LNCaP clone FGC (cell line): ENCODE results near the gene MYH10.

Experiments used
- DNase-seq: peaks from one replicate; pipeline ENCODE4 v3.0.0-alpha.2; 2011; ENCODE audit warnings: low read depth
- H3K4me3 ChIP-seq: 2 replicates; pipeline ENCODE4 v1.5.1; 2011; ENCODE audit warnings: mild to moderate bottlenecking, low read depth, low read length, control low read depth
- TF ChIP-seq, protein P1 (sequence below): IDR thresholded peaks from 2 replicates; pipeline ENCODE4 v1.5.1; 2012; ENCODE audit warnings: mild to moderate bottlenecking; ENCODE audit not compliant: control insufficient read depth, insufficient read depth; ENCODE audit errors: extremely low read depth

Gene MYH10

DNA sequence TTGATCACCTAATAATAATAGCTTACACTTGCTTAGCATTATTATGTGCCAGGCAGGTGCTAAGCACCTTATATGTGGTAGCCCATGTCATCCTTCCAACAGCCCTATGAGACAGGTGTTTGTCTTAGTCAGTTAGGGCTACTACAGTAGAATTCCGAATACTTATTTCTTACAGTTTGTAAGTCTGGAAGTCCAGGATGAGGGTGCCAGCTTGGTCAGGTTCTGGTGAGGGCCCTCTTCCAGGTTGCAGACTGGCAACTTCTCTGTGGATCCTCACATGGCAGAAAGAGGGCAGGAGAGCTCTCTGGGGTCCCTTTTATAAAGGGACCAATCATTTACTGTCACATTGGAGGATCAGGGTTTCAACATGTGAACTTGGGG is 19.6 kb upstream of the MYH10 start:
- H3K4me3 ChIP-seq = no peak overlapping the region
- no peak for DNase-seq
- TF ChIP-seq, protein P1, sequence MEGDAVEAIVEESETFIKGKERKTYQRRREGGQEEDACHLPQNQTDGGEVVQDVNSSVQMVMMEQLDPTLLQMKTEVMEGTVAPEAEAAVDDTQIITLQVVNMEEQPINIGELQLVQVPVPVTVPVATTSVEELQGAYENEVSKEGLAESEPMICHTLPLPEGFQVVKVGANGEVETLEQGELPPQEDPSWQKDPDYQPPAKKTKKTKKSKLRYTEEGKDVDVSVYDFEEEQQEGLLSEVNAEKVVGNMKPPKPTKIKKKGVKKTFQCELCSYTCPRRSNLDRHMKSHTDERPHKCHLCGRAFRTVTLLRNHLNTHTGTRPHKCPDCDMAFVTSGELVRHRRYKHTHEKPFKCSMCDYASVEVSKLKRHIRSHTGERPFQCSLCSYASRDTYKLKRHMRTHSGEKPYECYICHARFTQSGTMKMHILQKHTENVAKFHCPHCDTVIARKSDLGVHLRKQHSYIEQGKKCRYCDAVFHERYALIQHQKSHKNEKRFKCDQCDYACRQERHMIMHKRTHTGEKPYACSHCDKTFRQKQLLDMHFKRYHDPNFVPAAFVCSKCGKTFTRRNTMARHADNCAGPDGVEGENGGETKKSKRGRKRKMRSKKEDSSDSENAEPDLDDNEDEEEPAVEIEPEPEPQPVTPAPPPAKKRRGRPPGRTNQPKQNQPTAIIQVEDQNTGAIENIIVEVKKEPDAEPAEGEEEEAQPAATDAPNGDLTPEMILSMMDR = no peak

DNA sequence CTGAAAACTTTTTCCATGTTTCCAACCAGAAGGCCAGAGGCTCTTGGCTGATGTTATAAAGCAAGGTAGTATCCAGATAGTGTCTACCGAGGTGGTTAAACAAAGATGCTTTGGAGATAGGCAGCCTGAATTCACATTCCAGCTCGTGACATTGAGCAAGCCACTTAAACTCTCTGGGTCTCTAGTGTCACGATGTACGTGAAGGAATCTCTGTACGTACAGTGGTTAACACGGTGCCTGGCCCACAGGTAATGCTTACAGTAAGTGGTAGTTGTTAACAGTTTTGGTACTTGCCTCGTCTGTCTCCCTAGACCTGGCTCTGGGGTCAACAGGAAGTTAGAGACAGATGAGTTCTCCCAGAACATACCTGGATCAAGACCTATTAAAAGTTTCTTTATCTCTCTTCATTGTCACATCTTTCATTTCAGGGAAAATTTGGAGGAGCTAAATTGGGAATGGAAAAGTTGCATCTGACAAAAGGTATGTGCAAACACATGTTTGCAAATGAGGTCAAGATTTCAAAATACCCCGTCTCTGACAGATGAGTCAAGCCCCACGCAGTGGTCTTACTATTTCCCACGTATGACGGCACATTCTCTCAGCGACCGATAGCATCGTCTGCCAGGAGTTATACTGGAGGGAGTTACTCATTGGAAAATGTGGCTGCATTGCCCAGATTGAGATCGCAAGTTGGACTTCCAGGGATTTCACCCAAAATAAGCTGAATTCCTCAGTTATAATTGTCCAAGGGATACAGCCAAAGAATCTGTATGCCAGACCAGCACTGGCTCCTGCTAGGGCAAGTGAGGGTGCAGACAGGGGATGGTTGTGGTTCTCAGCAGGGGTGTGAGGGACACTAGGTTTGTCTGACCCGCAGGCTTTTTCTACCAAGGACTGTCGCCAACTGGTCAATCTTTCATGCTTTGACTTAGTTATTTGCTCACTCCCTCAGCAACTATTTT is 18.9 kb upstream of the MYH10 start:
- H3K4me3 ChIP-seq = no peak overlapping the region
- TF ChIP-seq, protein P1 = no peak
- no peak for DNase-seq

DNA sequence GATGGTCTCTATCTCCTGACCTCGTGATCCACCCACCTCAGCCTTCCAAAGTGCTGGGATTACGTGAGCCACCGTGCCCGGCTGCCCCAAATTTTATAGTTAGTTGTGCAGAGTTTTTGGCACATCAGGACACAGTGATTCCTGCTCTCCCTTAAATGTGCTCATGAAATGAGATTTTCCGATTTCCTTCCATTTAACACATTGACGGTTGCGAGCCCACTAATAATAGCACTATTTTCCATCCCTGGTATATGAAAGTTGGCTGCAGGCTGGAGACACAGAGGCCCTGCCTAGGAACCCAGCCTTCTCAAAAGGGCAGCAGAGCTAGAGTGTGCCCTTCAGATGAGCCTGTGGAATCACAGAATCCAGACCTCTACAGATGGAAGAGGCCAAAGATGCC is 17.4 kb upstream of the MYH10 start:
- TF ChIP-seq, protein P1 = no peak
- no peak overlapping the region for H3K4me3 ChIP-seq
- DNase-seq = no peak

DNA sequence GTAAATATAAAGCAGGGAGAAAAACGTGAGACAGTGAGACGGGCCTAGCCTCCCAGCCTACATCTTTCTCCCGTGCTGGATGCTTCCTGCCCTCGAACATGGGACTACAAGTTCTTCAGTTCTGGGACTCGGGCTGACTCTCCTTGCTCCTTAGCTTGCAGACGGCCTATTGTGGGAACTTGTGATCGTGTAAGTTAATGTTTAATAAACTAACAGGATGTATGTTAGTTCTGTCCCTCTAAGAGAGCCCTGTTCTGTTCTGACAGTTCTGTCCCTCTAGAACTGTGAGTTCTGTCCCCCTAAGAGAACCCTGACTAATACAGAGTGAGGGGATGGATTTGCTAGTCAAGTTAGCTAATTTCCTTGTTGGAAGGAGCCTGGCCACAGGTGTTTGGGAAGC is 16.7 kb upstream of the MYH10 start:
- H3K4me3 ChIP-seq = no peak overlapping the region
- TF ChIP-seq, protein P1 = no peak
- DNase-seq = no peak

DNA sequence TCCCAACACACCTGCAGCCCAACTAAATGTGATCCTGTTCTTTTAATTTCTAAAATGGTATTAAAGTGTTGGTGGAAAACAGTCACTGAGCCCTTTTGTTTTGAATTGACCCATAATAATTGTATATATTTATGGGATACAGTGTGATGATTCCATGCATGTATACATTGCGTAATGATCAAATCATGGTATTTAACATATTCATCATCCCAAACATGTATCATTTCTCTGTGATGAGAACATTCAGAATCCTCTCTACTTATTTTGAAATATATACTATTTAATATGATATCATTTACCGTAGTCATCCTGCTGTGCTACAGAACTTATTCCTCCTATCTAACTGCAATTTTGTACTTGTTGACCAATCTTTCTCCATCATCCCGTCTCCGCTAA is 14.0 kb upstream of the MYH10 start:
- DNase-seq = no peak
- TF ChIP-seq, protein P1 = no peak
- no peak overlapping the region for H3K4me3 ChIP-seq

DNA sequence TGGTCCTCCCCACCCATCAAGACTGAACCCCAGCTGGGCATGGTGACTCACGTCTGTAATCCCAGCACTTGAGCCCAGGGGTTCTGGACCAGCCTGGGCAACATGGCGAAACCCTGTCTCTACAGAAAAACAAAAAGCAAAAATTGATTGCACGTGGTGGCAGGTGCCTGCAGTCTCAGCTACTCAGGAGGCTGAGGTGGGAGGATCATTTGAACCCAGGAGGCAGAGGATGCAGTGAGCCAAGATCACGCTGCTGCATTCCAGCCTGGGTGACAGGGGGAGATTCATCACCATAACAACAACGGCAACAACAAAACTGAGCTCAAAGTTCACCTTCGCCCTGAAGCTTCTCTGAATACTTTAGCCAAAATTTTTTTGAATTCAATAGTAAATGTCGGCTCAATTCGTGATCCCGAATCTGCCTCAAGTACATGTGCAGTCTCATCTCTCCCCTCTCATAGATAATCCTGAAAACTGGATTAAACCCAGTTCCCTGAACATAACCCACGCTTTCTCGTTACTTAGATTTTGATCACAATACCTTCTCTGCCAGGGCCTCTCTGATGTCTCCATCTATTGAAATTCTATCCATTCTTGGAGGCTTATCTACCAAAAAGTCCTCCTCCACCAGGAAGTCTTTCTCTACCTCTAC is 13.5 kb upstream of the MYH10 start:
- TF ChIP-seq, protein P1 = no peak
- no peak overlapping the region for H3K4me3 ChIP-seq
- no peak for DNase-seq
